NCI-H1048 (cell line): ENCODE data around the gene SMIM11.
"Not testable (repeated sequence)": the region's sequence is repeated elsewhere in the genome, so short reads cannot be mapped to it uniquely, and the experiment has no call there.

Experiments
- DNase-seq: peaks from one replicate; lab custom pipeline; 2025; lab: John Stamatoyannopoulos, UW

Gene SMIM11

GRCh38 chr21:34423805-34424204, 48.5 kb downstream of the SMIM11 start, which contains the start of gene SMIM34:
TSS of gene SMIM34 (minus strand) at chr21:34423951. CDS start at chr21:34423839, 112 bp downstream.
- not testable (repeated sequence) for DNase-seq

GRCh38 chr21:34427339-34427738, 52.0 kb downstream of the SMIM11 start:
- DNase-seq: not testable (repeated sequence)

GRCh38 chr21:34428441-34428840, 53.1 kb downstream of the SMIM11 start:
- DNase-seq: not testable (repeated sequence)

GRCh38 chr21:34429710-34430109, 54.4 kb downstream of the SMIM11 start:
- DNase-seq: not testable (repeated sequence)
